Cortex of kidney (tissue), 1 donor: ENCODE measurements around the gene DUOXA2.

ENCODE experiments used
- DNase-seq: peaks from one replicate; lab custom pipeline; 2025; lab: John Stamatoyannopoulos, UW

Gene DUOXA2

GRCh38 chr15:45162771-45163507, 48.8 kb downstream of the DUOXA2 start:
- no peak for DNase-seq

DNA sequence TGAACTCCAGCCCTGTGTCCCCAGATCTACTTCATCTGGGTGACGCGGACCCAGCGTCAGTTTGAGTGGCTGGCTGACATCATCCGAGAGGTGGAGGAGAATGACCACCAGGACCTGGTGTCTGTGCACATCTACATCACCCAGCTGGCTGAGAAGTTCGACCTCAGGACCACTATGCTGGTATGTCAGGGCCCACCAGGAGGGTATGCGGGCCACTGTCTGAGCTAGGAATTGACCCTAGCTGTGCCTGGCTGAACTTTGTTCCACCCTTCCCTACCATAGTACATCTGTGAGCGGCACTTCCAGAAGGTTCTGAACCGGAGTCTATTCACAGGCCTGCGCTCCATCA, 49.4 kb downstream of the DUOXA2 start:
- DNase-seq = no peak

DNA sequence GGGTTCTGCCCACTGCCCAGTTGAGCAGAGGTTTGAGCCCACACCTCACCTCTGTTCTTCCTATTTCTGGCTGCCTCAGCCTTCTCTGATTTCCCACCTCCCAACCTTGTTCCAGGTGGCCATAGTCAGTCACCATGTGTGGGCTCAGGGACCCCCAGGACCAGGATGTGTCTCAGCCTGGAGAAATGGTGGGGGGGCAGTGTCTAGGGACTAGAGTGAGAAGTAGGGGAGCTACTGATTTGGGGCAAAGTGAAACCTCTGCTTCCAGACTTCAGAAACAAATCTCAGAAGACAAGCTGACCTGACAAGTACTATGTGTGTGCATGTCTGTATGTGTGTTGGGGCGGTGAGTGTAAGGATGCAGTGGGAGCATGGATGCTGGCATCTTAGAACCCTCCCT, 50.8 kb downstream of the DUOXA2 start:
- no peak for DNase-seq

DNA sequence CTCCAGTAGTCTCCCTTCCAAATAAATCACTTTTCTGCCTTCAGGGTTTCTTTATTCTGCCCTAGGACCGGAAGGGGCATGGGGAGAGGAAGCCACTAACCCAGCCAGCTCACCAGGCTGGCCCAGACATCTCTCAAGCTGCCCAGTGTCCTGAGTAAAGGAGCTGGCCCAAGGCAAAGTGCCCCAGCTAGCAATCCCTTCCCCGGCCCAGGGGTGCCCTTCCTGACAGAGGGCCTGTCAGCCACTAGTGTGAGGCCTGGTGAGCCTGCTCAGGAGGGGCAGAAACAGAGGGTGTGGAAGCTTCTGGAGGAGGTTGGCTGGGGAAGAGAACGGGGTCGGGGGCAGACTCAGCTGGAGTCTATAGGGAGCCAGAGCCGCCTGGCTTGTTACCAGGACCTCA, 51.4 kb downstream of the DUOXA2 start:
- DNase-seq = no peak

DNA sequence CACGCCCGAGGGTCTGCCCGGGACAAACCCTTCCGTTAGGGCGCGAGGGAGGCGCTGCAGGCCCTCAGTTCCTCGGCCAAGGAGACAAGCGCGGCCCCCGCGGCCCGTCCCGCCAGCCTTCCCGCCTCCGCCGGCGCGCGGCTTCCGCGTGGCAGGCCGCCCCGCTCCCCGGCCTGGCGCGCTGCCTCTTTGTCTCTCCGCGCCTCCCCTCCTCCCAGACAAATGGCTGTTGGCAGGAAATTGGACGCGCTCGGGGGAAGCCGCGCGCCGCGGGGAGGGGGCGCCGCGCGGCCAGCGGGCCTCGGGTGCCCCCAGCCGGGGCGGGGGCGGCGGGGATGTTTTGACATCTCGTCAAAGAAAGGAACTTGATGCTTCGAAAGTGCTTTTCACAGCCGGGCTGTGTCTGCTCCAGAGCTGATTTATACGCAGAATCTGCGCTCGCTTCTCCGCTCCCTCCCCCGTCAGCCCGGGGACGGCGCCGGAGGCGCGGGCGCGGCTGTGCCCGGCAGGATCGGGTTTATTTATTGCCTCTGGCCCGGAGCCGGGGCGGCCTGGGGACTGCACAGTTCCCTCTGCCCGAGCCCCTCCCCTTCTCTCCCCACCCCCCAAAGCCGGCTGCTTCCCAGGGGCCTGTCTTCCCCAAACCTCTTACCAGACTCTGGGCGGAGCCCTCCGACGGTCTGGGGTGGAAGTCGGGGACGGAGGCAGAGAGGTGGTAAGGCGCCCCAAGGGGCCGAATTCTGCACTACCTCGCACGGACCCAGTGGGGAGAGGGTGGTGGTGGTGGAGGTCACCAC, 52.9 kb downstream of the DUOXA2 start:
- no peak for DNase-seq

DNA sequence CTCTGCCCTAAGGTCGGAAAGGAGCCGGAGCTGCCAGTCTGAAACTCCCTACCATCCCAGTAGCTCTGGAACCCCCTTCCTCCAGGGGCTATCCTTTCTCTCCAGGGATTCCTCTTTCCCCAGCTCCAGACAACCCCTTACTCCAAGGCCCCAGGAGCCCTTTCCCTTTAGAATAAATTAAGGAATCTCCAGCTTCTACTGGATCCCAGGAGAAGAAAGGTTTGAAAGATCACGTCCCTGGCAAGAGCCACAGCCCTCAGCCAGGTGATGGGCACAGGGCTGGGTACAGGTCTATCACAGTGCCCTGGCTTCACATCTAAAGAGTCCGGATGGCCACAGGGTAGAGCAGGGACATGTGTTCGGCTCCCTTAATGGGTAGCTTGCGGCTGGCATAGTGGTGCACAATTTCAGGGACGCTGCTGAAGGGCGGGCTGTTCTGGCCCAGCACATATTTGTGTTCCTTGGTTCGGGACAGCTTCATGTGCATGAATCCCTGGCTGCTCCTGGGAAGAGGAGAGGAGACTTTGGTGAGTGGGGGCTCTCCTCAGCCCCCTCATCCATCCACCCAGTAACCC, 53.6 kb downstream of the DUOXA2 start:
- DNase-seq = no peak
